Parathyroid adenoma (tissue), 2 donors: ENCODE data around the gene GTF2IRD1.
"Not testable (repeated sequence)": the region's sequence is repeated elsewhere in the genome, so short reads cannot be mapped to it uniquely, and the experiment has no call there.

Source experiments
- H2AFZ ChIP-seq: fragments of 300-600 bp; sonication (generic); one replicate; pipeline ENCODE4 v1.7.0; 2017; ENCODE audit warnings: antibody characterized with exemption, mild to moderate bottlenecking
- H3K27ac ChIP-seq: fragments of 300-600 bp; sonication (generic); one replicate; pipeline ENCODE4 v1.7.0; 2017
- H3K27me3 ChIP-seq: fragments of 300-600 bp; sonication (generic); one replicate; pipeline ENCODE4 v1.7.0; 2017; ENCODE audit warnings: low read length; ENCODE audit not compliant: control insufficient read depth, insufficient read depth
- H3K36me3 ChIP-seq: fragments of 300-600 bp; sonication (generic); one replicate; pipeline ENCODE4 v1.7.0; 2017; ENCODE audit warnings: low read length; ENCODE audit not compliant: control insufficient read depth, insufficient read depth
- H3K4me1 ChIP-seq: fragments of 300-600 bp; sonication (generic); one replicate; pipeline ENCODE4 v1.7.0; 2017; ENCODE audit warnings: control low read depth
- H3K4me2 ChIP-seq: fragments of 300-600 bp; sonication (generic); one replicate; pipeline ENCODE4 v1.7.0; 2017; ENCODE audit warnings: low read length
- H3K4me3 ChIP-seq: fragments of 300-600 bp; sonication (generic); one replicate; pipeline ENCODE4 v1.7.0; 2017; ENCODE audit warnings: low read depth, low read length
- H3K79me2 ChIP-seq: fragments of 300-600 bp; sonication (generic); one replicate; pipeline ENCODE4 v1.7.0; 2017; ENCODE audit warnings: control low read depth
- H3K9ac ChIP-seq: fragments of 300-600 bp; sonication (generic); one replicate; pipeline ENCODE4 v1.7.0; 2017; ENCODE audit warnings: mild to moderate bottlenecking
- H3K9me3 ChIP-seq: fragments of 300-600 bp; sonication (generic); one replicate; pipeline ENCODE4 v1.7.0; 2017; ENCODE audit warnings: low read length; ENCODE audit not compliant: control insufficient read depth
- TF ChIP-seq, protein P1 (sequence below): fragments of 300-600 bp; sonication (generic); IDR thresholded peaks from one replicate; pipeline ENCODE4 v1.7.0; 2017; ENCODE audit warnings: antibody characterized with exemption, mild to moderate bottlenecking
- donor health status: primary hyperparathyroidism.

GTF2IRD1 gene

DNA sequence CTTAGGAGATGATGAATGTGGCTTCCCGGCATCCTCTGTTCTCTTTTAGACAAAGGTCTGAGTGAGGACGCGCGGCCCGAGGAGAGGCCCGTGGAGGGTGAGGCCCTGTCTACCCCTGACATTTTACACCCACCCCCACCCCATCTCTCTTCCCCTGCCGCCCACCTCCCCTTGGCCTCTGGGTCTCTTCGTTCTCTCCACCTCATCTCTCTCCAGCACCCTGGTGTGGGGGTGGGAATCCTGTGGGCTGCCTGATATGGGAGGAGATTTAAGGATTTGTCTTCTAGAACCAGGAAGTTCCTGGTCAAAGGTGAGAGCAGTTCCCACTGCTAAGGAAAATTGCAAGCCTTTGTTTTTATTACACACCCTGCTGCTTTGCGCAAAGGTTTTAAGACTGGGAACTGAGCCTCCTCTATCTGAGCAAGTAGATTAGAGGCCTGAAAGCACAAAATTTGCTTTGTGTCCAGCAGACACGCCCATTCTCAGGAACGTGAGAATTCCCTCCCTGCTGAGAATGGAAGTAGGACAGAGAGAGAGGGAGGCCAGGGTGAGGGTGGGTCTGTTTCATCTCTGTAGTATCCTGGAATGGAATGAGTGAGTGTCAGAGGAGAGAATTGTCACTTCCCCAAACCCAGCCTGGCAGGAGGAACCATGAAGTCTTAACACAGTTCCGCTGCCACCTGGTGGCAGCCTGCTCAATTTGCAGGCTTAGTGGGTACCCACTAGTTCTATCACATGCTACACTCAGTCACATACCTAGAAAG is 91.2 kb downstream of the GTF2IRD1 start:
- H3K4me2 ChIP-seq, result no peak overlapping the region
- no peak overlapping the region for H3K27ac ChIP-seq
- no peaks in the 10 kb centered on the region for H3K79me2 ChIP-seq
- TF ChIP-seq, protein P1, sequence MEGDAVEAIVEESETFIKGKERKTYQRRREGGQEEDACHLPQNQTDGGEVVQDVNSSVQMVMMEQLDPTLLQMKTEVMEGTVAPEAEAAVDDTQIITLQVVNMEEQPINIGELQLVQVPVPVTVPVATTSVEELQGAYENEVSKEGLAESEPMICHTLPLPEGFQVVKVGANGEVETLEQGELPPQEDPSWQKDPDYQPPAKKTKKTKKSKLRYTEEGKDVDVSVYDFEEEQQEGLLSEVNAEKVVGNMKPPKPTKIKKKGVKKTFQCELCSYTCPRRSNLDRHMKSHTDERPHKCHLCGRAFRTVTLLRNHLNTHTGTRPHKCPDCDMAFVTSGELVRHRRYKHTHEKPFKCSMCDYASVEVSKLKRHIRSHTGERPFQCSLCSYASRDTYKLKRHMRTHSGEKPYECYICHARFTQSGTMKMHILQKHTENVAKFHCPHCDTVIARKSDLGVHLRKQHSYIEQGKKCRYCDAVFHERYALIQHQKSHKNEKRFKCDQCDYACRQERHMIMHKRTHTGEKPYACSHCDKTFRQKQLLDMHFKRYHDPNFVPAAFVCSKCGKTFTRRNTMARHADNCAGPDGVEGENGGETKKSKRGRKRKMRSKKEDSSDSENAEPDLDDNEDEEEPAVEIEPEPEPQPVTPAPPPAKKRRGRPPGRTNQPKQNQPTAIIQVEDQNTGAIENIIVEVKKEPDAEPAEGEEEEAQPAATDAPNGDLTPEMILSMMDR, result peak; percentile 42
- no peaks in the 10 kb centered on the region for H3K9me3 ChIP-seq
- H3K4me3 ChIP-seq, result no peak overlapping the region
- H2AFZ ChIP-seq, result no peak overlapping the region
- H3K4me1 ChIP-seq, result peaks cover 8% of the 10 kb centered on the region
- H3K9ac ChIP-seq, result no peak overlapping the region
- no peaks in the 10 kb centered on the region for H3K27me3 ChIP-seq
- no peaks in the 10 kb centered on the region for H3K36me3 ChIP-seq

DNA sequence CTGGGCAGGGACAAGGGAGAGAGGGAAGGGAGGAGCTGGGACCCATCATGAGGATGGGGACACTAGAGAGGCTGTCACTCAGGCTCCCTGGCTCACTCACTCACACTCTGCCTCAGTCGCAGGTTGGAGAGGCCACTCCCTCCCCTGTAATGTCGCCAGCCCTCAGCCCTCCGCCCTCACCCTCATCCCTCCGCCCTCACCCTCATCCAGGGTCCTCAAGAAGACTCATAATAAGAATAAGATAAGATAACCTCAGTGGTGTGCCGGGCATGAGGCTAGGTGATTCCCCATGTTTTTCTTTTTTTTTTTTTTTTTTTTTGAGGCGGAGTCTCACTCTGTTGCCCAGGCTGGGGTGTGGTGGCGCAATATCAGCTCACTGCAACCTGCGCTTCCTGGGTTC is 92.2 kb downstream of the GTF2IRD1 start:
- Histone ChIP-seq H2AFZ (no peak overlapping the region), H3K27ac (no peak overlapping the region), H3K9me3 (no peaks in the 10 kb centered on the region), H3K79me2 (no peaks in the 10 kb centered on the region), H3K4me1 (peaks cover 8% of the 10 kb centered on the region), H3K4me3 (no peak overlapping the region), H3K27me3 (no peaks in the 10 kb centered on the region), H3K9ac (no peak overlapping the region), H3K4me2 (no peak overlapping the region), H3K36me3 (no peaks in the 10 kb centered on the region)
- TF ChIP-seq, protein P1, result no peak

DNA sequence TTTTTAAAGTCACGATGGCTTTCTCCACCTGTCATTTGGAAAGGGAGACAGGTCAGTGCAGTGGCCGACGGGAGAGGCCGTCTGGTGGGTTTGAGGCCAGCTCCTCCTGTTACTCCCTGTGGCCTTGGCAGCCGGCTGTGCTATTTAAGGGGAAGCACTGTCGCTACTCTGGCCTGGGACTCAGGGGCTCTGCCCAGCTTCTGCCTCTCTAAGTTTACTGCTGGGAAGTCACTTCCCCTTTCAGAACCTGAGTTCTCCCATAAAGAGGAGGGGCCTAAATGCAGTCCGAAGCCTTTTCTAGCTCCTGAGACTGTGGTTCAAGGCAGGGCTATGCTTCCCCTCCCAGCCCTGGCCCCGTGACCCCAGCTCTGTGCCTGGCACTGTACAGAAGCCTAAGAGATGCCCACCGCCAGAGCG is 99.9 kb downstream of the GTF2IRD1 start:
- H3K9ac ChIP-seq, H3K4me1 ChIP-seq, H3K4me3 ChIP-seq, H2AFZ ChIP-seq, H3K27me3 ChIP-seq, H3K36me3 ChIP-seq, H3K4me2 ChIP-seq, H3K79me2 ChIP-seq, H3K27ac ChIP-seq, H3K9me3 ChIP-seq: not testable (repeated sequence)

DNA sequence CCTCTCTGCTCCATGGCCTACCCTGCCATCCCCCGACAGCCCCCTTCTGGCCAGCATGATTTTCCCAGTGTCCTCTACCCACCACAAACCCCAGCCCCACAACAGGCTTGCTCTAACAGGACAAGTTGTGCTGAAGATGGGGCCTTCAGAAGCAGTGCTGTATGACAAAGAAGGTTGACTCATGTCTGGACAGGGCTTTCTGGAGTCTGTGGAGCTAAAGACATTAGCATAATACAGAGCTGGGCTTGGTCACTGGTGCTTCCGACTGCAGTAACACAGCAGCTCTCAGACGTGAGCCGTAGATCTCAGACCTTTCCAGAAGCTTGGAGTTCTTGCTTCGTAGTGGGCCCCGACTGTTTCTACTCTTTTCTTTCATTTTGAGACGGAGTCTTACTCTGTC is 100.5 kb downstream of the GTF2IRD1 start:
- Histone ChIP-seq H3K4me2 (no peak overlapping the region), H3K4me3 (no peak overlapping the region), H3K27ac (no peak overlapping the region), H3K27me3 (no peaks in the 10 kb centered on the region), H3K9ac (no peak overlapping the region), H3K4me1 (no peaks in the 10 kb centered on the region), H3K9me3 (no peaks in the 10 kb centered on the region), H2AFZ (no peak overlapping the region), H3K36me3 (no peaks in the 10 kb centered on the region), H3K79me2 (no peaks in the 10 kb centered on the region)
- TF ChIP-seq, protein P1, result no peak

DNA sequence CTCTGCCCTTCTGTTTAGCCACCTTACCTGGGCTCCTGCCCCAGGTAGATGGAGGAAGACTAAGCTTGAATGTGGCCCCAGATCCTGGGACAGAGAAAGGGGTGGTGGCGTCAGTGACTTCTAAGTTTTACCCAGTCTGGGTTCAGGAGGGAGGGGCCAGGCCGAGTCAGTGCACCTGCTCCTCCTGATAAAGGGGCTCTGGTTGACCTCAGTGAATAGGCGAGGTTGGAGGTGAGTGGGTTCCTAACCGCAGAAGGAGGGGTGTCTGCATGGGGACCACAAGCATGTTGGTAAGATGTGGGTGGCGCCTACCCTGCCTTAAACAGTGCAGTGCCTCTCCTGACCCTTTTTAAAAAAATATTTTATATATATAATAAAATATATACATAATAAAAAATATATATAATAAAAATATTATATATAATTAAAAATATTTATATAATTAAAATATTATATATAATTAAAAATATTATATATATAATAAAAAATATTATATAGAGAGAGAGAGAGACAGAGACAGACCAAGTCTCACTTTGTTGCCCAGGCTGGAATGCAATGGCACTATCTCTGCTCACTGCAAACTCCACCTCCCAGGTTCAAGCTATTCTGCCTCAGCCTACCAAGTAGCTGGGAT is 106.5 kb downstream of the GTF2IRD1 start:
- Histone ChIP-seq H3K9ac (no peak overlapping the region), H3K27me3 (no peaks in the 10 kb centered on the region), H3K4me2 (no peak overlapping the region), H3K9me3 (no peaks in the 10 kb centered on the region), H3K4me3 (no peak overlapping the region), H3K4me1 (no peaks in the 10 kb centered on the region), H3K79me2 (no peaks in the 10 kb centered on the region), H3K36me3 (no peaks in the 10 kb centered on the region), H3K27ac (no peak overlapping the region), H2AFZ (no peak overlapping the region)
- TF ChIP-seq, protein P1, result no peak
